Prostate gland (tissue), 2 donors: Measurements from ENCODE around the gene EFNA2. TPM values are rescaled to one million over a fixed set of nuclear protein-coding genes. Genes with fewer than 3 reads are reported as not detected.

Source experiments
- DNase-seq: peaks from one replicate; pipeline ENCODE4 v3.0.0-alpha.2; 2019; ENCODE audit warnings: low spot score
- H3K27ac ChIP-seq, 2 donors: fragments of 200-600 bp; sonication (generic); 2 replicates each; pipeline ENCODE4 v1.5.1; 2017 to 2019
- H3K27me3 ChIP-seq: fragments of 200-600 bp; sonication (generic); replicated peaks from 2 replicates; pipeline ENCODE4 v1.5.1; 2019; ENCODE audit not compliant: insufficient read depth
- H3K36me3 ChIP-seq, 2 donors: fragments of 200-600 bp; sonication (generic); 1 replicate in 1 of 2; 2 replicates in 1 of 2; pipeline versions ENCODE4 v1.5.1 to v1.8.1; 2017 to 2019
- H3K4me1 ChIP-seq: fragments of 200-600 bp; sonication (generic); replicated peaks from 2 replicates; pipeline ENCODE4 v1.5.1; 2019
- H3K4me3 ChIP-seq, 2 donors: fragments of 200-600 bp; sonication (generic); 2 replicates each; pipeline ENCODE4 v1.5.1; 2017 to 2019
- H3K9me3 ChIP-seq: fragments of 200-600 bp; sonication (generic); 2 replicates; pipeline ENCODE4 v1.5.1; 2017
- POLR2A ChIP-seq: fragments of 450-650 bp; IDR thresholded peaks from one replicate; pipeline ENCODE4 v1.6.1; 2016; ENCODE audit warnings: antibody characterized with exemption, mild to moderate bottlenecking
- POLR2AphosphoS5 ChIP-seq: sonication (generic); formaldehyde crosslinking; IDR thresholded peaks from one replicate; pipeline ENCODE4 v1.6.1; 2017; ENCODE audit warnings: antibody characterized with exemption
- WGBS: methylation state at CpG from one replicate; pipeline ENCODE4 v1.1.5; 2018; 5-methylcytosine and 5-hydroxymethylcytosine counted together
- intact Hi-C: fragments of 100-400 bp; cut with DNase I; formaldehyde crosslinking; loops from one replicate; pipeline ENCODE4 v1.14.2; 2022
- total RNA-seq, 2 donors: library from RNA; depleted of rRNA; stranded (reverse); fragments of >200 nt; gene quantifications; one replicate each; pipeline ENCODE4 v1.1.0, GENCODE V29; 2016
- TF ChIP-seq, protein P1 (sequence below), 4 experiments: fragments of 200-600 bp in 2 of 4; fragments of 450-650 bp in 2 of 4; sonication (generic) in 2 of 4; IDR thresholded peaks; 1 replicate in 3 of 4; 2 replicates in 1 of 4; pipeline ENCODE4 v1.5.1; 2016 to 2019; ENCODE audit warnings: antibody characterized with exemption in 4 of 4, mild to moderate bottlenecking in 2 of 4, moderate library complexity in 2 of 4

EFNA2 gene
- total RNA-seq, 2 donors from 2014 or later = not detected

DNA sequence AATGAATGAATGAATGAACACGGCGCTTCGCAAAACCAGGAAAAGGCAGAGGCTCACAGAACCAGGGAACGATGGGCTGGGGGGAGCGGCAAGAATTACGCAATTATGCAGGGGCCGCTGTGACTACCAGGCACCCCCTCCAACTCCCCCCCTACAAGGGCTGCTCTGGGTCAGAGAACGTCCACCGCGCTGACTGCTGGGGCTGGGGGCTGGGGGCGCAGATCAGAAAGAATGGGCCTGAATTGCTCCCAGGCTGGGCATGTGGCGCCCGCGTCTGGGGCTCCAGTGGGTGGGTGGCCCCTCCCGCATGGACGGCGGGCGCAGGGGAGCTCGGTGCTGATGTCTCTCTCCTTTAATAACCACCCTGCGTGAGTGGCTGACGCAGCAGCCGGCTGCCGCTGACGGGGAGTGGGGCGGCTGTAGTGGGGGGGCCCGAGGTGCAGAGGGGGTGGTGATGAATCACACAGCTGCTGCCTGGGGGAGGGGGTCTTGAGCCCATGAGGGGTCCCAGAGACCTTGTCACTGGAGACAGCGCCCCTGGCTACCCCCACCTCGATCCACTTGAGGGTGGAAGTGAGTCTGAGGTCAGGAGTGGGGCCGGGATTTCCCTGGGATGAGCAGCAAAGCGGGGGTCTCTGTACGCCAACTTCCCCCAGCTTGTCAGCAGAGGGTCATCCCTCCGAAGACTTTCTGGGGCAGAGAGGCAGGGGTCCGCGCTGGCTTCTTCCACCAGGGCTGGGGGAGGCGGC lies 18.0 kb upstream of the EFNA2 start:
- WGBS = 38% methylated on average over 30 of the region's 35 CpGs
- TF ChIP-seq, protein P1, sequence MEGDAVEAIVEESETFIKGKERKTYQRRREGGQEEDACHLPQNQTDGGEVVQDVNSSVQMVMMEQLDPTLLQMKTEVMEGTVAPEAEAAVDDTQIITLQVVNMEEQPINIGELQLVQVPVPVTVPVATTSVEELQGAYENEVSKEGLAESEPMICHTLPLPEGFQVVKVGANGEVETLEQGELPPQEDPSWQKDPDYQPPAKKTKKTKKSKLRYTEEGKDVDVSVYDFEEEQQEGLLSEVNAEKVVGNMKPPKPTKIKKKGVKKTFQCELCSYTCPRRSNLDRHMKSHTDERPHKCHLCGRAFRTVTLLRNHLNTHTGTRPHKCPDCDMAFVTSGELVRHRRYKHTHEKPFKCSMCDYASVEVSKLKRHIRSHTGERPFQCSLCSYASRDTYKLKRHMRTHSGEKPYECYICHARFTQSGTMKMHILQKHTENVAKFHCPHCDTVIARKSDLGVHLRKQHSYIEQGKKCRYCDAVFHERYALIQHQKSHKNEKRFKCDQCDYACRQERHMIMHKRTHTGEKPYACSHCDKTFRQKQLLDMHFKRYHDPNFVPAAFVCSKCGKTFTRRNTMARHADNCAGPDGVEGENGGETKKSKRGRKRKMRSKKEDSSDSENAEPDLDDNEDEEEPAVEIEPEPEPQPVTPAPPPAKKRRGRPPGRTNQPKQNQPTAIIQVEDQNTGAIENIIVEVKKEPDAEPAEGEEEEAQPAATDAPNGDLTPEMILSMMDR (IDR thresholded peaks at IDR 0.05) = no peak
- no peak for TF ChIP-seq POLR2A
- no peak for TF ChIP-seq POLR2AphosphoS5
- H3K27ac ChIP-seq = peak overlapping the region; percentile 88 to 98
- peak; percentile 16 for DNase-seq
- no peaks in the 10 kb centered on the region for H3K27me3 ChIP-seq
- intact Hi-C loops = no loop called here
- H3K9me3 ChIP-seq = no peaks in the 10 kb centered on the region
- H3K4me3 ChIP-seq = no peak overlapping the region
- peaks cover 0 to 16% of the 10 kb centered on the region in 2 donors for H3K36me3 ChIP-seq
- H3K4me1 ChIP-seq = peaks cover 44% of the 10 kb centered on the region

- intact Hi-C loops = no loop called here
These were observed 17.2 kb upstream of the EFNA2 start for GRCh38 chr19:1268226-1269064.

GRCh38 chr19:1269065-1269477 lies 16.6 kb upstream of the EFNA2 start, which contains the start of gene CIRBP:
TSS of gene CIRBP (plus strand) at chr19:1269332. CDS start at chr19:1270934, 1,602 bp downstream.
- H3K4me1 ChIP-seq = peaks cover 54% of the 10 kb centered on the region
- peaks cover 3 to 28% of the 10 kb centered on the region in 2 donors for H3K36me3 ChIP-seq
- H3K9me3 ChIP-seq = no peaks in the 10 kb centered on the region
- peak within 1 kb of the TSS; percentile 85 to 99 for H3K4me3 ChIP-seq
- H3K27me3 ChIP-seq = no peaks in the 10 kb centered on the region
- whole genome bisulfite sequencing = 0% methylated on average over 20 of the region's 50 CpGs
- intact Hi-C loops = no loop called here
- DNase-seq = peak; percentile 100
- peak within 1 kb of the TSS; percentile 98 to 100 for H3K27ac ChIP-seq
- TF ChIP-seq POLR2A (peak; percentile 93), POLR2AphosphoS5 (peak; percentile 97)
- TF ChIP-seq, protein P1 (IDR thresholded peaks at IDR 0.05) = peak in 1 of 4 experiments; percentile 25

More at GRCh38 chr19:1268226-1269064, 17.2 kb upstream of the EFNA2 start:
- H3K36me3 ChIP-seq = peaks cover 0 to 23% of the 10 kb centered on the region in 2 donors
- DNase-seq = peak; percentile 30
- peak overlapping the region in 1 of 2 donors; percentile 99 for H3K4me3 ChIP-seq
- H3K9me3 ChIP-seq = no peaks in the 10 kb centered on the region
- TF ChIP-seq POLR2A (no peak), POLR2AphosphoS5 (no peak)
- TF ChIP-seq, protein P1 (IDR thresholded peaks at IDR 0.05) = no peak
- peak overlapping the region; percentile 98 to 100 for H3K27ac ChIP-seq
- WGBS = 51% methylated on average over 40 of the region's 40 CpGs
- peaks cover 50% of the 10 kb centered on the region for H3K4me1 ChIP-seq
- H3K27me3 ChIP-seq = no peaks in the 10 kb centered on the region

DNA sequence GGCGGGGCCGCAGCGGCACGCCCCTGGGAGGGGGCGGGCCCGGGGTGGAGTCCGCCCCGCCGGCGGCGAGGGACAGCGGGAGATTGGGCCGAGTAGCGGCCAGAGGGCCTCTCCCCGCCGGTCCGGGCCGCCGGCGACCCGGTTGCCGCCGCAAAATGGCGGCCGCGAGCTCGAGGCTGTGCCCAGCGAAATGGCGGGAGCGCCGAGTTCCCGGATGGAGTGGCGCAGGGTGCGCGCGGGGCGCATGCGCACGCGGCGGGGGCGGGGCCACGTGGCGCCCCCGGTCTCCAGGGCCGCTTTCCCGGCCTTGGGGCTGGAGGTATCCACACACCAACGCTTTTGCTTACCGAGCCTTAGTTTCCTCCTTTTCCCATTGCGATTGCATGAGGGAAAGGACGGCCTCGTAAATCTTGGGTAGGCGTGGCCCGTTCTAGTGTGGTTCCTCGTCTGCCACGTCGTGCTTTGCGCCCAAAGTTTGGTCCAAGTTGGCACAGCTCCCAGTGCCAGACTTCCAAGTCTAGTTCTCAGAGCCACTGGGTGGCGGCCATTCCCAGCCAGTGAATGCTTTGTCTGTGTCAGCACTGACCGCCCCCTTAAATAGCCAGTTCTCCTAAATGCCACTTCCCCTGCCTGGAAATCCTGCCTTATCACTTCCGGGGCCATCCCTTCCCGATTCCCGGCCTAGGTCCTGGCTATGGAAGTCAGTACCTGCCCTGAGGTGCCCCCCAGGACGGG lies 16.0 kb upstream of the EFNA2 start:
- Histone ChIP-seq H3K4me1 (peaks cover 60% of the 10 kb centered on the region), H3K36me3 (peaks cover 8 to 34% of the 10 kb centered on the region in 2 donors), H3K27me3 (no peaks in the 10 kb centered on the region), H3K27ac (peak overlapping the region; percentile 98 to 100), H3K4me3 (peak overlapping the region; percentile 85 to 99), H3K9me3 (no peaks in the 10 kb centered on the region)
- DNase-seq = peak; percentile 84
- under 1% methylated on average over 59 of the region's 64 CpGs for WGBS
- intact Hi-C loops = loop anchor here (10.0 kb wide), 1 partner anchor 135 kb away; the partner anchor contains the start of genes DAZAP1 and GAMT
- TF ChIP-seq, protein P1 (IDR thresholded peaks at IDR 0.05) = peak in 2 of 4 experiments; percentile 7 to 35
- TF ChIP-seq POLR2A (no peak), POLR2AphosphoS5 (peak; percentile 45)
